22Rv1 (cell line): ENCODE results near the gene FLACC1.
"Not testable (repeated sequence)": the region's sequence is repeated elsewhere in the genome, so short reads cannot be mapped to it uniquely, and the experiment has no call there.

Experiments
- H3K27ac ChIP-seq: fragments of 450-650 bp; 2 replicates; pipeline ENCODE4 v1.5.1; 2017
- CTCF ChIP-seq: fragments of 450-650 bp; IDR thresholded peaks from 2 replicates; pipeline ENCODE4 v1.5.1; 2017; ENCODE audit warnings: mild to moderate bottlenecking
- ZFX ChIP-seq: fragments of 450-650 bp; IDR thresholded peaks from 2 replicates; pipeline ENCODE4 v1.6.1; 2017; ENCODE audit warnings: antibody characterized with exemption, borderline replicate concordance

FLACC1 gene

DNA sequence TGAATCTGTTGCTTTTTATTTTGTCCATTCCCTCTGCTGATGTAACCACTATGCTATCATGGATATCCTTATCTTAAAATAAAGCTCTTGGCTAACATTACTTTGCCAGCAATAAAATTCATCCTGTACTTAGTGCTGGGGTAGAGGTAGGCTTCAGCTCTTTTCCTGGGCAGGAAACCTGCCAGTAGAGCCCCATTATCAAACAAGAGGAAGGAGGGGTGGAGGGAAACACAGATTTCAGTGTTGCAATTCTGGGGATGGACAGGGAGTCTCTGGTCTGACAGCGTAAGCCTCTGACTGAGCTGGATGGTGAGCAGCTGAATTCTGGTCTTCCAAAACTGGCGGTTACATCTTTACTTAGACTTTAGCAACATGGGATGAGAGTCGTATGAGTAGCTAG lies 49.3 kb downstream of the FLACC1 start:
- TF ChIP-seq ZFX (no peak), CTCF (no peak)
- H3K27ac ChIP-seq = no peak overlapping the region

- H3K27ac ChIP-seq = not testable (repeated sequence)
Measured at GRCh38 chr2:201299929-201300328, 57.2 kb downstream of the FLACC1 start.

GRCh38 chr2:201298462-201299052 lies 58.6 kb downstream of the FLACC1 start:
- TF ChIP-seq CTCF = no peak
- no peak for TF ChIP-seq ZFX
- H3K27ac ChIP-seq = no peak overlapping the region

GRCh38 chr2:201290457-201291148 lies 66.5 kb downstream of the FLACC1 start:
- H3K27ac ChIP-seq = not testable (repeated sequence)

- TF ChIP-seq ZFX (no peak), CTCF (no peak)
- H3K27ac ChIP-seq = no peak overlapping the region
Measured at GRCh38 chr2:201285499-201285898, 71.6 kb downstream of the FLACC1 start.

- no peak overlapping the region for H3K27ac ChIP-seq
- no peak for TF ChIP-seq ZFX
- TF ChIP-seq CTCF = no peak
Measured at GRCh38 chr2:201280191-201281040, 76.7 kb downstream of the FLACC1 start.

- no peak overlapping the region for H3K27ac ChIP-seq
- TF ChIP-seq CTCF (no peak), ZFX (no peak)
Measured at GRCh38 chr2:201279079-201279478, 78.1 kb downstream of the FLACC1 start.

GRCh38 chr2:201276511-201276910 lies 80.6 kb downstream of the FLACC1 start:
- no peak for TF ChIP-seq CTCF
- no peak for TF ChIP-seq ZFX

More at GRCh38 chr2:201276511-201276910, 80.6 kb downstream of the FLACC1 start:
- H3K27ac ChIP-seq = no peak overlapping the region
